CD4-positive, alpha-beta T cell treated with Interleukin-15 for 4 hours (primary cell): Measurements from ENCODE around the gene SPATS1.
"Not testable (repeated sequence)": the region's sequence is repeated elsewhere in the genome, so short reads cannot be mapped to it uniquely, and the experiment has no call there.

Experiments
- DNase-seq: peaks from one replicate; pipeline ENCODE4 v3.0.0-alpha.2; 2020; ENCODE audit warnings: low spot score

The SPATS1 gene

DNA sequence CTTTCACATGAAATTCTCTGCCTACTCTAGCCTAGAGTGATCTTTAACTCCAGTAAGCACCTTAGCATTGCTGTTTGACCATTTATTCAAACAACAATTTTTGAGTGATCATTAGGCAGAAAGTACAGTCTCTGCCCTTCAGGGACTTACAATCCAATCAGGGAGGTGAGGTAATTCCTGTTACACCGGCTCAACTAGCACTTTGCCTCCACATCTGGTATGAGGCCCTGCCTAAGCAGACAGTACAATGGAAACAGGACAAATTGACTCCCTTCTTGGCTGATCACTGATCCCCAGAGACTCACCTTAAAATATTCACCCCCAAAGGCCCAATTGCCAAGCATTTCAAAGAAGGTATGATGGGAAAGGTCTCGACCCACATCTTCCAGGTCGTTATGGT, 30.7 kb upstream of the SPATS1 start:
- DNase-seq: no peak

DNA sequence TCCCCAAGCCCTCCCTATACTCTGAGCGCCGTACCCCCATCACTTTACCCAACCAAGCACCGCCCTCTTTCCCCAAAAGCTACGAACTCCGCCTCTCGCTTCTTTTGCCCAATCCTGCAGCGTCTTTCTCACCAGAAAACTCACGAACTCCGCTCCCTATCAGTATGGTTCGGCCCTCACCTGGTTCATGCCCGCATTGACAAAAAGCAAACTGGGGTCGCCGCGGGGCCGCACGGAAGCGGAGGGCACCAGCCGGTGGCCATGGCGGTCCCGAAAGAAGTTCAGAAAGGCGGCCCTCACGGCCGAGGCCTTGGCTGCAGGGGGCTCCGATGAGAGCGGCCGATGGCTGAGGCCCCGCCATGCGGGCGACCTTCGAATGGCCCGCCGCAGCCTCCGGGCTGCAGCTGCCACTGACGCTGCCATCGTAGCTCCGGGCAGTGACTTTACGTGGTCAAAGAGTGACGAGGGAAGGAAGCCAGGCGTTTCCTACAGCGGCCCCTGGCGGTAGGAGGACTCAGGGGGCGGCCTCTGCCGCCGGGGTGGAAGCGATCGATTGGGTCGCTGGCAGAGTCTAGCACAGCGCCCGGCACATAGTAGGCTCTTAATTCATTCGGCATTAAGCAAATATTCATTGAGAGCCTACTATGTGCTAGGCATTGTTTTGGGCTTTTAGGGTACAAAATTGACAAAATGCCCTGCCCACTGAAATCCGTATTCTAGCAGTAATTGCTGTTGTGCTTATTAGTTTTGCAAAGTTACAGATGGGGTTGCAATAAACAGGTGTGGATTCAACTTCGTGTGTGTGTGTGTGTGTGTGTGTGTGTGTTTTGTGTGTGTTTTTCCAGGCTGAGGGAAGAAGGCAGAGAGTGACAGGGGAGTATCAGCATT, 29.3 kb upstream of the SPATS1 start, which contains the start of gene AARS2:
Gene AARS2 (minus strand): TSS at position 447 of the 888 bp plus-strand sequence. CDS start 24 bp downstream, at position 423.
- peak; percentile 93 for DNase-seq

DNA sequence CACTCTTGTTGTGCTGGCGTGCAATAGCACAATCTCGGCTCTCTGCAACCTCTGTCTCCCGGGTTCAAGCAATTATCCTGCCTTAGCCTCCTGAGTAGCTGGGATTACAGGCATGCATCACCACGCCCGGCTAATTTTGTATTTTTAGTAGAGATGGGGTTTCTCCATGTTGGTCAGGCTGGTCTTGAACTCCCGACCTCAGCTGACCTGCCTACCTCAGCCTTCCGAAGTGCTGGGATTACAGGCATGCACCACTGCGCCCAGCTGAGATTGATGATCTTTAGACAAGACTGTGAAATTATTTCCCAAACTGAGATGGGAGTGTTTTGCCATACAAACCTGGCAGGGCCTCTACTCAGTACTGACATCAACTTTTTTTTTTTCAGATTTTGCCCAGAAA, 27.8 kb upstream of the SPATS1 start:
- DNase-seq: not testable (repeated sequence)

GRCh38 chr6:44315516-44315915, 26.9 kb upstream of the SPATS1 start:
- DNase-seq: no peak

DNA sequence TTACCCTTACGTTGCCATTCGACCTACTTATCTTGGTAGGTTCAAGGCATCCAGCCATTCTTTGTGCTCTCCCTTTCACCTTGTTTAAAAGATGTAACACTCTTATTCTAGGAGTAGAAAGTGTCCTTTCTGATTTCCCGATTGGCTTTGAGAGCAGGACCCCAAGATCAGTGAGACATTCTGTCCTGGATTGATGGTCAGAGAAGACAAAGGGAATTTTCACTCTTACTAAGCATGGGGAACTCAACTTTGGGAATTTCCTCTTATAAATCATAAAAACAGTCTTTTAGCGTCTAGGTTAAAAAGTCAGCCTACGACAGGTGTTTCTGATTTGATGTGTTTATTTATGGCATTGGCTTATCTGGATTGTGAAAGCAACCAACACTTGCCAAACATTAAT, 26.5 kb upstream of the SPATS1 start:
- no peak for DNase-seq

DNA sequence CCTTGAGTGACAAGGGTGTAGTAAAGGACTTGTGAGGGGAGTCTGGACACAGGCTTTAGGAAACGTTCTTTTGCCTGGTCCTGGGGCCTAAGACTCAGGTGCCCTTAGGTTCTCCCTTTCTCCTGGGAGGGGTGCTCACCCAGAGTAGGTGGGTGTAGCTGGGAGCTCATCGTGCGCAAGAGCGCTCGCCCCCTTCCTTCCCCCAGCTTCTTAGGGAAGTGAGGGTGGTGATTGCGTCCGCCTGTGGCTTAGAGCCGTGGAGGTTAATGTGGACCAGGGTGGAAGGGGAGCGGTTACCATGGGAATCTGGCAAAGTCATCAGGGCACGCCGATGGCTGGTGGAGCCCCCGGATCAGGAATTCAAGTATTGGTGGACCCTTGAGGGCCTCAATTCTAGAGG, 26.0 kb upstream of the SPATS1 start:
- DNase-seq: no peak

DNA sequence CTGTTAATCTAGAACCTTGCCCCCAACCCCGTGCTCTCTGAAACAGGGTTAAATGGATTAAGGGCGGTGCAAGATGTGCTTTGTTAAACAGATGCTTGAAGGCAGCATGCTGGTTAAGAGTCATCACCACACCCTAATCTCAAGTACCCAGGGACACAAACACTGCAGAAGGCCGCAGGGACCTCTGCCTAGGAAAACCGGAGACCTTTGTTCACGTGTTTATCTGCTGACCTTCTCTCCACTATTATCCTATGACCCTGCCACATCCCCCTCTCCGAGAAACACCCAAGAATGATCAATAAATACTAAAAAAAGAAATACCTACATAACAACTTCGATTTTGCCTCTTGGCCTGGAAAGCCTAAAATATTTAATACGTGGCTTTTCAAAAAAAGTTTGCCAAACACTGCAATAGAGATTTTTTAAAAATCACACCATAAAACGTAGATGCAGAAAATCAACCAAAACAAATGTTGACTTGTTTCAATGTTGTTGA, 25.3 kb upstream of the SPATS1 start:
- not testable (repeated sequence) for DNase-seq

DNA sequence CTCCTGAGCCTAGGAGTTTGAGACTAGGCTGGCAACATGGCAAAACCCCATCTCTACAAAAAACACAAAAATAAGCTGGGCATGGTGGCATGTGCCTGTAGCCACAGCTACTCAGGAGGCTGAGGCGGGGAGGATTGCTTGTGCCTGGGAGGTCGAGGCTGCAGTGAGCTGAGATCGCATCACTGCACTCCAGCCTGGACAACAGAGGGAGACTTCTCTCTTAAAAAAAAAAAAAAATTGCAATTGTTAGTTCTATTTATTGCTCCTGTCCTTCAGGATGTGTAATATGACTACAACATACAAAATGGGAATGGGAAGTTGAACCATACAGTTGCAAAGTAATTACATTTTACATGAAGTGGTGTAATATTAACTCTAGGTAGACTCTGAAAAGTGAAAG, 21.2 kb upstream of the SPATS1 start:
- no peak for DNase-seq

- no peak for DNase-seq
These were observed 15.4 kb upstream of the SPATS1 start for GRCh38 chr6:44327096-44327495.

GRCh38 chr6:44327760-44328159, 14.7 kb upstream of the SPATS1 start:
- DNase-seq: no peak

DNA sequence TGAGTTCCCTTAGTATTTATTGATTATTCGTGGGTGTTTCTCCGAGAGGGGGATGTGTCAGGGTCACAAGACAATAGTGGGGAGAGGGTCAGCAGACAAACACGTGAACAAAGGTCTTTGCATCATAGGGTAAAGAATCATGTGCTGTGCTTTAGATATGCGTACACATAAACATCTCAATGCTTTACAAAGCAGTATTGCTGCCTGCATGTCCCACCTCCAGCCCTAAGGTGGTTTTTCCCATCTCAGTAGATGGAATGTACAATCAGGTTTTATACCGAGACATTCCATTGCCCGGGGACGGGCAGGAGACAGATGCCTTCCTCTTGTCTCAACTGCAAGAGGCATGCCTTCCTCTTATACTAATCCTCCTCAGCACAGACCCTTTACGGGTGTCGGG, 14.2 kb upstream of the SPATS1 start:
- DNase-seq: not testable (repeated sequence)

DNA sequence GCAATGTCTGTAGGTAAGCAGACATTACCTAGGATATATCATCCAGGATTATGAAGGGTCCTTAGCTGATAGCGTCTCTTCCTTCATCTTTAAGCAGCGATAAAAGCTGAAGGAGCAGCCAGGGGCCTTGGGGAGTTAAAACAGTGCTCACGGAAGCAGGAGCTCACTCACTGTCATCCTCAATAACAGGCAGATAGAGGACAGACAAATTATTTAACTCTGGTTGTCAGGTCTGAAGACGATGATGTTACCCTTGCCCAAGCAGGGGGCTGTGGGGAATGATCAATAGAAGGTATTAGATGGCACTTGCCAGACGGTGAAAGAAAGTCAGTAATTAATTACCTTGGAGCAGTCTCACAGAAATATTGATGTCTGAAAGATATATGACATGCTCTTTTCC, 12.6 kb upstream of the SPATS1 start:
- no peak for DNase-seq

DNA sequence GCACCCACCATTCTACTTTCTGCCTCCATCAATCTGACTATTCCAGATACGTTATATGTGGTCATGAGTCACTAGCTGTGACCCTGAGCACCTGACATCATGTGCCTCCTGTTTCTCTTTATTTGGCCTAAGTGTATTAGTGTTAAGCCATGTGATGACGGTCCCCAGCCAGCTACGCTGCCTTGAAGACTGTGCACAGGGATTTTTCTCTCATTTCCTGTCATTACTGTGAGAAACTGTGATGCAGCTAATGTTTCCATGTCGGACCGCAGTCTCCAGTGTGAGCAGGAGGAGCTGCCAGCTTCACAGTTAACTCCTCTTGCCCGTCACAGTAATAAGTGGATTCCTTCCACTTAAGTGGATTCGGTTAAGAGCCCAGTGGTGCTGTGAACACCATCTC, 9.9 kb upstream of the SPATS1 start:
- no peak for DNase-seq

DNA sequence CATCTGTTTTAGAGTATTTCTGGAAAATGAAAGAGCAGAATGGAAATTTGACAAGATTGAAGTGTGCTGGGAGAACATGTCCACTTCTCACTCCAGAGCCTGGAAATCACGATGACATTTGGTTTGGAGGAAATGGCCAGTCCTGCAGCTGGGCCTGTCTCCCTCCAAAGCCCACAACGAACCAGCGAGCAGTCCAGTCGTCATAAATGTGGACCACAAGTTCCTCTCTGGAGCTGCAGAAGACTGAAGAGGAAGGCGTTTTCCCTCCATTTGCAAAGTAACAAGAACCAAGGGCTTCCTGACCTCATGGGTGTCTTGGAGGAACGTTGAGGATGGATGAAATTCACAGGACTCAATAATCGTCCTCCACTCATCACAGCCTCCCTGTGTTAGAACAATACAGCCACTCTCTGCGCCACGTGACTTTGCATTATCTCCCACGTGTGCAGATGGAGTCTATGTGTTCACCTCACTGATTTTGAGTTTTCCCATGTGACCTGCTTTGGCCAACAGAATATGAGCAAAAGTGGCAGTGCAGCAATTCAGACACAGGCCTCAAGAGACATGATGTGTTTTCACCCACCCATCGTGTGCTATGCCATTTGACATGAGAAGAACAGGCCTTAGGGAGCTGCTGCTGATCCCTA, 9.1 kb upstream of the SPATS1 start:
- no peak for DNase-seq

DNA sequence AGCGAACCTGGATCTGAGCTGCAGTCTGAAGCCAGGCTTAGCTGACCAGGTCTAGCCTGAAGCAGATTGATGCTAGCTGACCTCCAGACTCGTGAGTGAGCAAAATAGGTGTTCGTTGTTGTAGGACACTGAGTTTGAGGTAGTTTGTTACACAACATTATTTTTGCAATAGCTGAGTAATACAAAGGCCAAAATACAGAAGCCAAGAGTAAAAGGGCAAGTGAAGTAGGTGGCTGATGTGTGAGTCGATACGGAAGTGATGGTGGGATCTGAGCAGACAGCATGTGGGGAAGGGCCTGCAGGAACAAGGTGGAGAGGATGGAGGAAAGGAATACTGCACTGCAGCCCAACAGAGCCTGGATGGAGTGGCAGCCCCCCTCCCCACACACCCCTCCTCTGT, 8.5 kb upstream of the SPATS1 start:
- no peak for DNase-seq

- no peak for DNase-seq
These were observed 6.8 kb upstream of the SPATS1 start for GRCh38 chr6:44335631-44336030.

DNA sequence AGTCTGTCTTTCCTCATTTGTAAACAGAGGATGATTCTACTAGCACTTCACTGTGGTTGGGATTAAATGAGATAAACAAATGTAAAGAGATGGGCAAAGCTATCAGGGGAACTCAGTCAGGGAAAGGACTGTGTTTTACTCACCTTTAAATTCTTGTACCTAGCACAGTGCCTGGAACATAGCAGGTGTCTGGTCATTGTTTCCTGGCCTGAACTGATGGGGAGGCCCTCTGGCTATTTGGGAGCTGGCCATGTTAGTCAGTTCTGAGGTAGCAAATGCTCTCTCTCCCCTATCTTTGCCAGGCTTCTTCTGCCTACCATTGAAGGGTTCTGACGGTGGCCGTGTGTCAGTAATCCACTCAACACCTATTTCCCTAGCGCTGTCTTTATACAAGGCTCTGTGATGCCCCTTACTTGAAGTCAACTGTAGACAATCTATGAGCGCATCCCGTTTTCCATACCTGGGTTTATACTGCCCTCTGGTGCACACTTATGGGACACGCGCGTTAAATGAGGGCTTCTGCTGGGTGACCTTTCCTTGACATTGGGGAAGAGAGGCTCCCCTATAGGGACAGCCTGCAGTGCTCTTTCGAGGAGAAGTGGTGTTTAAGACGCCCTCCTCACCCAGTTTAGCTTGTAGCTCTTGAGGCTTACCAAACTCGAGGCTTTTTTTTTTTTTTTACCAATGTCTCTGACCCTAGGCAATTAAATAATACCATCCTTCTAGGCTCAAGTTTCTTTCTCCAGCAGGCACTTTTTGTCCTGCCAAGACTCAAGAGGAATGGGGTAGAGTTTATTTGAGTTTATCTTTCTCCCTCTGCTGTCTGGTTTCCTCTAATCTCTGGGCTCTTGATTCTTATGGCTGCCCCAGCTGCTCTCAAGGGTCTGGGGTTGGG, 4.0 kb upstream of the SPATS1 start:
- peak; percentile 71 for DNase-seq

DNA sequence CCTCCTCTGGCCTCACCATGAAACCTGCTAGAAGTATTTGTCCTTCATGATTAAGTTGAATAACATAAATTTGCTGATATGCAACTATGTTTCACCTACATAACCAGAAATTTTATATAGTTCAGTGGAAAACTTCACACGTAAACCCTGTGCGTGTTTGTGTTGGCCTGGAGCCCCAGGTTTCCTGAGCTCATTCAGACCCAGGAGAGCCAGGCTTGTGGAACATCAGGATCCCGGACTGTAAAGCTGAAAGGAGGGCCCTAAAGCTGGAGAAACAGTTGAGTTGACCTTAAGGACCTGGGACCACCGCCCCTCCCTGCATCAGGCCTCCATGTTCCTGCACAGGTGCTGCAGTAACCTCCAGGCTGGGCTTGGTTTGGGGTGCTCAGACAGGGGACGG, 3.1 kb upstream of the SPATS1 start:
- DNase-seq: no peak

- DNase-seq: no peak
These were observed 2.5 kb upstream of the SPATS1 start for GRCh38 chr6:44339763-44340625.

GRCh38 chr6:44341095-44341890, 1.2 kb upstream of the SPATS1 start:
- DNase-seq: no peak
